C4-2B (cell line): ENCODE measurements around the gene PLEKHG1.

ENCODE experiments used
- ZFX ChIP-seq: fragments of 450-650 bp; IDR thresholded peaks from 2 replicates; pipeline ENCODE4 v1.6.1; 2017
- TF ChIP-seq, protein P1 (sequence below): fragments of 450-650 bp; conservative IDR thresholded peaks from 2 replicates; pipeline ENCODE4 v1.5.1; 2017; ENCODE audit warnings: mild to moderate bottlenecking

DNA sequence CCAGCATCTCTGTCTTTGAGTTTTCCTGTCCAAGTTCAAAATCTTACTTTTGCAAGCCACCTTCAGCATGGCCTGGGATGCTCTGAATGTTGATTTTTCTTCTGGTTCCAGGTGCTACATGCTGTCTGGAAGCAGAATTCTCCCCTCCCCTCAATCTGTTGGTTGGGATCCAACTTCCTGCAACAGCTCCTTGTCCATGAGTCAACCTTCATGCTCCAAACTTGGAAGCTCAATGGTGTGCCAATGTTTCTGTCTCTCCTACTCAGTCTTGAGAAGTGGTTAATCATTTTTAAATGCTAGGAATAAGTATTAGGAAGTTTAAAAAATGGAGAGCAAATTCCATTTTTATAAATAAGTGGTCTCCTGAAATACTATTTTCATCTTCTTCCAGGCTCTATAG lies 33.2 kb upstream of the PLEKHG1 start:
- TF ChIP-seq, protein P1, sequence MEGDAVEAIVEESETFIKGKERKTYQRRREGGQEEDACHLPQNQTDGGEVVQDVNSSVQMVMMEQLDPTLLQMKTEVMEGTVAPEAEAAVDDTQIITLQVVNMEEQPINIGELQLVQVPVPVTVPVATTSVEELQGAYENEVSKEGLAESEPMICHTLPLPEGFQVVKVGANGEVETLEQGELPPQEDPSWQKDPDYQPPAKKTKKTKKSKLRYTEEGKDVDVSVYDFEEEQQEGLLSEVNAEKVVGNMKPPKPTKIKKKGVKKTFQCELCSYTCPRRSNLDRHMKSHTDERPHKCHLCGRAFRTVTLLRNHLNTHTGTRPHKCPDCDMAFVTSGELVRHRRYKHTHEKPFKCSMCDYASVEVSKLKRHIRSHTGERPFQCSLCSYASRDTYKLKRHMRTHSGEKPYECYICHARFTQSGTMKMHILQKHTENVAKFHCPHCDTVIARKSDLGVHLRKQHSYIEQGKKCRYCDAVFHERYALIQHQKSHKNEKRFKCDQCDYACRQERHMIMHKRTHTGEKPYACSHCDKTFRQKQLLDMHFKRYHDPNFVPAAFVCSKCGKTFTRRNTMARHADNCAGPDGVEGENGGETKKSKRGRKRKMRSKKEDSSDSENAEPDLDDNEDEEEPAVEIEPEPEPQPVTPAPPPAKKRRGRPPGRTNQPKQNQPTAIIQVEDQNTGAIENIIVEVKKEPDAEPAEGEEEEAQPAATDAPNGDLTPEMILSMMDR: no peak
- TF ChIP-seq ZFX: no peak
